ENCODE data around the gene KRT7. TPM values are rescaled to one million over a fixed set of nuclear protein-coding genes. Genes with fewer than 3 reads are reported as not detected.

KRT7 gene
- total RNA-seq, 1 donor from 2014 or later = 153 TPM

DNA sequence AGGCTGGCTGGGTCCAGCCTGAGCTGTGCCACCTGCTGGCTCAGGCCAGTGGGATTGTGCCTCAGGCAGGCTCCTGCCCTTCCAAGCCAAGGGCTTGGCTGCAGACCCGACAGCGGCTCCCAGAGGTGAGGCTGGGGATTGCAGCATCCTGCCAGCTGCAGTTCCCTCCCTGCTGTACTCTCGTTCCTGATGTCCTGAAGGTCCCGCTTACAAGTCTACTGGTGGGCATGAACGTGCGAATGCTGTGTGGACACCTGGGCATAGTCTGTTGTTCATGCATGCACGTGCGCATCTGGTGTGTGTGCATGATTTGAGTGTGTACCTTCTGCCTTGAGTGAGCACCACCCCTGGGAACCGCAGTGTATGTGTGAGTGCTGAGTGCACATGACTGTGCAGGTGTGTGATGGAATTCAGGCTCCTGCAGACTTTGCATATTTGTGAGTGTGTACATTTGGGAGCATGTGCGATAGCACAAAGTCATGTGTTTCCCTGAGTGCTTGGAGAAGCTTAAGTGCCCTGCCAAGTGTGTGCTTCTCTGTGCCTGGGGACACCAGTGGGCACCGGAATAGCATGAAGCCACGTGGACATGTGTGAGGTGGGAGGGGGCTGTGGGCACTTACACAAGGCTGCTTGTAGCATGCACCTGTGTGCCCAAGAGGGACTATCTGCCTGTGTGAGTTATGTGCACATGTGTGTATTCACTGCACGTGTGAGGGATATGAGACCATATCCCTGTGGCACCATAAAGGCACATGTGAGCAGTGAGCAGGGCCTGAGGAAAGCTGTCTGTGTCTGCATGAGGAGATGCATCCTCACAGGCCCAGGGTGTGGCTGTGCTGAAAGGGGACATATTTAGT, 19.3 kb upstream of the KRT7 start:
- Histone ChIP-seq H3K27me3 (no peaks in the 10 kb centered on the region), H3K4me3 (no peak overlapping the region), H3K36me3 (no peaks in the 10 kb centered on the region), H3K9me3 (no peaks in the 10 kb centered on the region), H3K27ac (no peak overlapping the region), H3K4me1 (peaks cover 6 to 23% of the 10 kb centered on the region in 2 donors)
- TF ChIP-seq CTCF (IDR thresholded peaks at IDR 0.05) = peak; percentile 93 to 95 (median 94)
- intact Hi-C loops (cut with DNase I) = no loop called here
- DNase-seq (ENCODE audit: low spot score in 2 of 2) = peak in 1 of 2 donors; percentile 81

- no peaks in the 10 kb centered on the region for H3K27me3 ChIP-seq
- no peak overlapping the region for H3K27ac ChIP-seq
- intact Hi-C loops (cut with DNase I) = no loop called here
- H3K4me1 ChIP-seq = peaks cover 6 to 23% of the 10 kb centered on the region in 2 donors
- H3K9me3 ChIP-seq = no peaks in the 10 kb centered on the region
- no peak for TF ChIP-seq CTCF (IDR thresholded peaks at IDR 0.05)
- H3K36me3 ChIP-seq = no peaks in the 10 kb centered on the region
- H3K4me3 ChIP-seq = no peak overlapping the region
- no peak for DNase-seq (ENCODE audit: low spot score in 2 of 2)
These were observed 18.6 kb upstream of the KRT7 start for GRCh38 chr12:52214421-52214802.

GRCh38 chr12:52215587-52216031, 17.4 kb upstream of the KRT7 start:
- peak in 1 of 2 donors; percentile 24 for DNase-seq (ENCODE audit: low spot score in 2 of 2)
- peak overlapping the region in 1 of 2 donors; percentile 25 for H3K27ac ChIP-seq
- intact Hi-C loops (cut with DNase I) = loop anchor here (5.0 kb wide), 1 partner anchor 112 kb away; no protein-coding TSS in a partner anchor
- H3K9me3 ChIP-seq = no peaks in the 10 kb centered on the region
- TF ChIP-seq CTCF (IDR thresholded peaks at IDR 0.05) = no peak
- no peaks in the 10 kb centered on the region for H3K27me3 ChIP-seq
- H3K4me1 ChIP-seq = peaks cover 6 to 32% of the 10 kb centered on the region in 2 donors
- no peak overlapping the region for H3K4me3 ChIP-seq
- no peaks in the 10 kb centered on the region for H3K36me3 ChIP-seq

DNA sequence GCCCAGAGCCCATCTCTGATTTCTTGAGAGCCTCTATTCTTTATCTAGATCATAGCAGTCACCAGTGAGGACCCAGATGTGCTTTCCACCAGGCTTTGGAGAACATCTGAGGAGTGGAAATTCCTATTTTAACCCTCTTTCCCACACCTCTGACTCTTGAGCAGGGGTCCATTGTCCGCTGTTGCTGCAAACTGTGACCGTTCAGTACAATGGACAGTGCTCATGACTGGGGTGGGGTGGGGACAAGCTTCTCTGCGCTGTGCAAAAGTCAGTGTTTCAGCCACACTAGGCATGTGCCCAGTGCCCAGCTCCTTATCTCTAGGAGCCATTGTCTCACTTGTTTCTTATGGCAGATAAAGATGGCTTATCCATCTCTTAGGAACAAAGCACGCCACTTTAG, 16.9 kb upstream of the KRT7 start:
- Histone ChIP-seq H3K36me3 (no peaks in the 10 kb centered on the region), H3K4me1 (peaks cover 6 to 34% of the 10 kb centered on the region in 2 donors), H3K27ac (peak overlapping the region in 1 of 2 donors; percentile 25), H3K9me3 (no peaks in the 10 kb centered on the region), H3K4me3 (no peak overlapping the region), H3K27me3 (no peaks in the 10 kb centered on the region)
- intact Hi-C loops (cut with DNase I) = loop anchor here (5.0 kb wide), 1 partner anchor 111 kb away; no protein-coding TSS in a partner anchor
- DNase-seq (ENCODE audit: low spot score in 2 of 2) = no peak
- TF ChIP-seq CTCF (IDR thresholded peaks at IDR 0.05) = no peak

GRCh38 chr12:52216807-52217206, 16.2 kb upstream of the KRT7 start:
- no peaks in the 10 kb centered on the region for H3K9me3 ChIP-seq
- intact Hi-C loops (cut with DNase I) = loop anchor here (5.0 kb wide), 1 partner anchor 110 kb away; no protein-coding TSS in a partner anchor
- H3K27me3 ChIP-seq = no peaks in the 10 kb centered on the region
- peaks cover 9 to 38% of the 10 kb centered on the region in 2 donors for H3K4me1 ChIP-seq
- no peak for DNase-seq (ENCODE audit: low spot score in 2 of 2)
- no peaks in the 10 kb centered on the region for H3K36me3 ChIP-seq
- H3K27ac ChIP-seq = peak overlapping the region; percentile 31 to 71
- H3K4me3 ChIP-seq = no peak overlapping the region
- no peak for TF ChIP-seq CTCF (IDR thresholded peaks at IDR 0.05)

Measured in ascending aorta (tissue), 2 donors.